ENCODE measurements around the gene C14orf180.

DNA sequence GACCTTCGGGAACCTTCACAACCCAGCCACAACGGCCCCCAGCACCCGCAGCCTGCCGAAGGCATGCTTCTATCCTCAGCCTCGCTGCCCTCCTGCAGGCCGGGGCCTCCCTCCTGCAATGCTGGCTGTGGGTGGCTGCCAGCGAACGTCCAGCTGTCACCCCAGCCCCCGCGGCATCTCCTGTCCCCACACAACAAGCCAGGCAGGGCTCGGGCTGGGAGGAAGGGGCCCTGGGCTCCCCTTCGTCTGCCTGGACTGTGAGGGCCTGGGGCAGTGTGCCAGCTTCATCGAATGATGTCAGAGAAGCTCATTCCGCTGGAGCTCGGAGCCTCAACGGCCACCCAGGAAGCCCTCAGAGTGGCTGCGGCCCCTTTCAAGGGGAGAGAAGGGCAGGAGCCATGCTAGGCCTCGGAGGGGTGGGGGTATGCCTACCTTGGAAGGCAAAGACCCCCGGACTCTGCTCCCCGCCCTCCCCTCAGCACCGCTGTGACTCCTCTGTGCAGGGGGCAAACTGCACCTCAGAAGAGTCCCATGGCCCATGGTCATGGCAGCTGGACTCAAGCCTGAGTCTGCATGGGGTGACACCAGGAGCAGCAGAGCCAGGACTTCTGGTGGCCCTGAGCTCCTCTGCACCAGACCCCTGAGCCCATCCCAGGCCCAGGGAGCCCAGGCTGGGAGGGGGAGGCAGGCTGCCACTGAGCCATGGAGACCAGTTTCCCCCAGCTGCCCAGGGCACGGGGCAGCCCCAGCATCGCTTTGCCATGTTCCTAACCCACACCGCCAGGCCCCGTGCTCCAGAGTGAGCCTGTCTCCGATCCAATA, 24.7 kb upstream of the C14orf180 start:
- TF ChIP-seq, protein P1, sequence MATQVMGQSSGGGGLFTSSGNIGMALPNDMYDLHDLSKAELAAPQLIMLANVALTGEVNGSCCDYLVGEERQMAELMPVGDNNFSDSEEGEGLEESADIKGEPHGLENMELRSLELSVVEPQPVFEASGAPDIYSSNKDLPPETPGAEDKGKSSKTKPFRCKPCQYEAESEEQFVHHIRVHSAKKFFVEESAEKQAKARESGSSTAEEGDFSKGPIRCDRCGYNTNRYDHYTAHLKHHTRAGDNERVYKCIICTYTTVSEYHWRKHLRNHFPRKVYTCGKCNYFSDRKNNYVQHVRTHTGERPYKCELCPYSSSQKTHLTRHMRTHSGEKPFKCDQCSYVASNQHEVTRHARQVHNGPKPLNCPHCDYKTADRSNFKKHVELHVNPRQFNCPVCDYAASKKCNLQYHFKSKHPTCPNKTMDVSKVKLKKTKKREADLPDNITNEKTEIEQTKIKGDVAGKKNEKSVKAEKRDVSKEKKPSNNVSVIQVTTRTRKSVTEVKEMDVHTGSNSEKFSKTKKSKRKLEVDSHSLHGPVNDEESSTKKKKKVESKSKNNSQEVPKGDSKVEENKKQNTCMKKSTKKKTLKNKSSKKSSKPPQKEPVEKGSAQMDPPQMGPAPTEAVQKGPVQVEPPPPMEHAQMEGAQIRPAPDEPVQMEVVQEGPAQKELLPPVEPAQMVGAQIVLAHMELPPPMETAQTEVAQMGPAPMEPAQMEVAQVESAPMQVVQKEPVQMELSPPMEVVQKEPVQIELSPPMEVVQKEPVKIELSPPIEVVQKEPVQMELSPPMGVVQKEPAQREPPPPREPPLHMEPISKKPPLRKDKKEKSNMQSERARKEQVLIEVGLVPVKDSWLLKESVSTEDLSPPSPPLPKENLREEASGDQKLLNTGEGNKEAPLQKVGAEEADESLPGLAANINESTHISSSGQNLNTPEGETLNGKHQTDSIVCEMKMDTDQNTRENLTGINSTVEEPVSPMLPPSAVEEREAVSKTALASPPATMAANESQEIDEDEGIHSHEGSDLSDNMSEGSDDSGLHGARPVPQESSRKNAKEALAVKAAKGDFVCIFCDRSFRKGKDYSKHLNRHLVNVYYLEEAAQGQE (IDR thresholded peaks at IDR 0.05; ENCODE audit: insufficient read depth in 1 of 2, low read depth in 2 of 2, low read length in 1 of 2): no peak
- TF ChIP-seq, protein P2, sequence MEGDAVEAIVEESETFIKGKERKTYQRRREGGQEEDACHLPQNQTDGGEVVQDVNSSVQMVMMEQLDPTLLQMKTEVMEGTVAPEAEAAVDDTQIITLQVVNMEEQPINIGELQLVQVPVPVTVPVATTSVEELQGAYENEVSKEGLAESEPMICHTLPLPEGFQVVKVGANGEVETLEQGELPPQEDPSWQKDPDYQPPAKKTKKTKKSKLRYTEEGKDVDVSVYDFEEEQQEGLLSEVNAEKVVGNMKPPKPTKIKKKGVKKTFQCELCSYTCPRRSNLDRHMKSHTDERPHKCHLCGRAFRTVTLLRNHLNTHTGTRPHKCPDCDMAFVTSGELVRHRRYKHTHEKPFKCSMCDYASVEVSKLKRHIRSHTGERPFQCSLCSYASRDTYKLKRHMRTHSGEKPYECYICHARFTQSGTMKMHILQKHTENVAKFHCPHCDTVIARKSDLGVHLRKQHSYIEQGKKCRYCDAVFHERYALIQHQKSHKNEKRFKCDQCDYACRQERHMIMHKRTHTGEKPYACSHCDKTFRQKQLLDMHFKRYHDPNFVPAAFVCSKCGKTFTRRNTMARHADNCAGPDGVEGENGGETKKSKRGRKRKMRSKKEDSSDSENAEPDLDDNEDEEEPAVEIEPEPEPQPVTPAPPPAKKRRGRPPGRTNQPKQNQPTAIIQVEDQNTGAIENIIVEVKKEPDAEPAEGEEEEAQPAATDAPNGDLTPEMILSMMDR (IDR thresholded peaks at IDR 0.05): no peak
